ENCODE data around the gene OVCA2.

DNA sequence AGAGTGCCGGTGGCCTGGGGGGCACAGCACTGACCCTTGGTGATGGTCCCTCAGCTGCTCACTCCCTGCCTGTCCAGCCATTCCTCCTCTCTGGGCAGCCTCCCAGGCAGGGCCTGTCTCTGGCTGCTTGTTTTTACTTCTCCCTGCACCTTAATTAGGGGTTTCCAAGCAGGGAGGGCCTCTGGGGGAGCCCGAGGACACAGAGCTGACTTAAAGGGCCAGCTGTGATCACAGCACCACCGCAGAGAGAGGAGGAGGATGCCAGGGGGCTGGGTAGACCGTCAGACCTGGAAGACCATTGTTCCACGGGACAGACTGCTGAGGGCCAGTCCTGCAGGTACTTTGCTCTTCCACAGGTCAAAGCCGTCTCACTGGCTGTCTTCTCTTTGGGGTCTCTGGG, 13.1 kb upstream of the OVCA2 start:
- TF ChIP-seq, protein P1, sequence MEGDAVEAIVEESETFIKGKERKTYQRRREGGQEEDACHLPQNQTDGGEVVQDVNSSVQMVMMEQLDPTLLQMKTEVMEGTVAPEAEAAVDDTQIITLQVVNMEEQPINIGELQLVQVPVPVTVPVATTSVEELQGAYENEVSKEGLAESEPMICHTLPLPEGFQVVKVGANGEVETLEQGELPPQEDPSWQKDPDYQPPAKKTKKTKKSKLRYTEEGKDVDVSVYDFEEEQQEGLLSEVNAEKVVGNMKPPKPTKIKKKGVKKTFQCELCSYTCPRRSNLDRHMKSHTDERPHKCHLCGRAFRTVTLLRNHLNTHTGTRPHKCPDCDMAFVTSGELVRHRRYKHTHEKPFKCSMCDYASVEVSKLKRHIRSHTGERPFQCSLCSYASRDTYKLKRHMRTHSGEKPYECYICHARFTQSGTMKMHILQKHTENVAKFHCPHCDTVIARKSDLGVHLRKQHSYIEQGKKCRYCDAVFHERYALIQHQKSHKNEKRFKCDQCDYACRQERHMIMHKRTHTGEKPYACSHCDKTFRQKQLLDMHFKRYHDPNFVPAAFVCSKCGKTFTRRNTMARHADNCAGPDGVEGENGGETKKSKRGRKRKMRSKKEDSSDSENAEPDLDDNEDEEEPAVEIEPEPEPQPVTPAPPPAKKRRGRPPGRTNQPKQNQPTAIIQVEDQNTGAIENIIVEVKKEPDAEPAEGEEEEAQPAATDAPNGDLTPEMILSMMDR (IDR thresholded peaks at IDR 0.05), result no peak
- no peak for TF ChIP-seq POLR2A (IDR thresholded peaks at IDR 0.05)

All from adrenal gland (tissue), 5 donors.